SH-SY5Y (cell line): Measurements from ENCODE around the gene RASA1.

Experiments used
- GATA2 ChIP-seq: IDR thresholded peaks from 2 replicates; pipeline ENCODE4 v1.6.1; 2011; ENCODE audit warnings: mild to moderate bottlenecking, low read depth, low read length
- GATA3 ChIP-seq: IDR thresholded peaks from 2 replicates; pipeline ENCODE4 v1.6.1; 2011; ENCODE audit warnings: low read depth, mild to moderate bottlenecking, low read length, moderate library complexity

- TF ChIP-seq GATA2, result no peak
- TF ChIP-seq GATA3, result no peak
Observed at GRCh38 chr5:87432460-87432859, 164.8 kb downstream of the RASA1 start.
